Sciatic nerve (tissue), 2 donors: ENCODE measurements around the gene TEP1. TPM values are rescaled to one million over a fixed set of nuclear protein-coding genes. Genes with fewer than 3 reads are reported as not detected.
"Not testable (repeated sequence)": the region's sequence is repeated elsewhere in the genome, so short reads cannot be mapped to it uniquely, and the experiment has no call there.

ENCODE experiments used
- ATAC-seq: fragments of 200-7000 bp; cut with Tn5 transposase; one replicate; pipeline ENCODE4 v1.9.1; 2020; ENCODE audit warnings: mild to moderate bottlenecking, moderate library complexity
- DNase-seq: peaks from one replicate; pipeline ENCODE4 v3.0.0-alpha.2; 2020; ENCODE audit warnings: low spot score
- intact Hi-C: fragments of 100-400 bp; cut with DNase I; formaldehyde crosslinking; loops from one replicate; pipeline ENCODE4 v1.14.2; 2022
- total RNA-seq: library from RNA; stranded (reverse); fragmentation: NEBNext Ultra II Directional; extraction: Animal tissue kit (Norgen Biotek cat#: 25700); gene quantifications from one replicate; pipeline ENCODE4 v1.2.1, GENCODE V29; 2021
- donor health status: DM: no; HTN: no; CAD: no.
- donor health status: DM: no; HTN: no; CAD: no.

The TEP1 gene
- total RNA-seq, 1 donor from 2014 or later = 44.7 TPM

- intact Hi-C loops = no loop called here
- DNase-seq (no peak), ATAC-seq (no peak)
Measured at GRCh38 chr14:20400965-20401593, 12.2 kb downstream of the TEP1 start.

GRCh38 chr14:20400589-20400964, 12.7 kb downstream of the TEP1 start:
- no peak for ATAC-seq
- no peak for DNase-seq
- intact Hi-C loops = no loop called here

- ATAC-seq (no peak), DNase-seq (no peak)
- intact Hi-C loops = no loop called here
Measured at GRCh38 chr14:20397511-20397910, 15.8 kb downstream of the TEP1 start.

DNA sequence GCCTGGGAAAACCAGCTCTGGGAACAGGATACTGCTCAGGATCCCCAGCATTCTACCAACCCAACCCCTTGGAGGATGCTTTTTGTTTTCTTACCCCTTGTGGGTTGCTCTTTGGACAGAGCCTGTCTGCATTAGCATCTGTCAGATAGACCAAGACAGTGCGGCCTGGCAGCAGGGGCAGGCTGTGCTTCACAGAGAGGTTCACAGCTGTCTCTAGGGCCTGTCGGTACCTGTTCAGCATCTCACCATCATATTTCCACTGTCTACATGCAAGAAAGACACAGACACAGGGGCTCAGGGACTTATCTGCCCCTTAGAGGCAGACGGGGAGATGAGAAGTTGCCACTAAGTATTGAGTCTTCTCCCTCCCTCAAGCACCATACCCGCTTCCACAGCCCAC, 21.8 kb downstream of the TEP1 start:
- intact Hi-C loops = no loop called here
- ATAC-seq (no peak), DNase-seq (no peak)

GRCh38 chr14:20388159-20388558, 25.1 kb downstream of the TEP1 start:
- no peak for DNase-seq
- intact Hi-C loops = no loop called here

DNA sequence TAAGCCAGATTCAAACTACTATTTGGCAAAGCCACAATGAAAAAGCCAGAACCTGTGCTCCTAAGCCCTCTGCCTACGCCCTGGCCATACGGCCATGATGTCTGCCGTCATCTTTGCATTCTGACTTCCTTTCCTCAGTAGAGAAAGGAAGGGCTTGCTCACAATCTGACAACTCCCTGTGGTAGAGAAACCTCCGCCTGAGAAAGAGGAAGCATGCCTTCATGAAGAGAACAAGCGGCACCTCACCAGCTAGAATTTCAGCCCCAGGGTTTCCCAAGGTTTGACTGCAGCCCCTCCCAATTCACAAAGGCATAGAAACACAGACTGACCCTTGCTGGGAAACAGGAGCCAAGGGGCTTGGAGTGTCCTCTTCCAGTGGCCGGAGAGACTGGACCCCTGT, 25.7 kb downstream of the TEP1 start:
- DNase-seq (no peak), ATAC-seq (no peak)
- intact Hi-C loops = no loop called here

More at GRCh38 chr14:20388159-20388558, 25.1 kb downstream of the TEP1 start:
- no peak for ATAC-seq

DNA sequence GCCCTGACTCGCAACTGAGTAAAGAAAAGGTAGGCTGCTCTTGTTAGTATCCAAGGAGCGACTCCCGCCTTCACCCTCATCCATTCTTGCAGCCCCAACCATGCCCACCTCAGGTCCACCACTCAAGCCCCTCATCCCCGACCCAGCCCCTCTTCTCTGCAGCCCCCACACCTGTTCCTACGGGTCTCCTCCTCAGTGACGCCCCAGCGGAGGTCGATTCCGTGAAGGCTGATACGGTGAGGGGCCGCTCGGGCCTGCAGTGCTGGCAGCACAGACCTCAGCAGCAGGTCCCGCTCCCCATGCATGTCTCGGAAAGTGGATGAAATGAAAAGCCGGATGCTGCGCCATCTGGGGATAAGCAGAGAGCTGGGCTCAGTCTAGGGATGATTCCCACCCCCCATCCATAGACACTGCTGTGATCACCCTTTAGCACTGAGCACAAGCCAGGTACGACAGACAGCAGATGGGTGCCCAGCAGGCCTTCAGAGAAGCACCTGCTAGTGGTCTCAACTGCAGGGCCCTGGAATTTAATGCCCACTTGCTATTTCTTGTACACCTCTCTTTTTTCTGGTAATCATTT, 26.9 kb downstream of the TEP1 start:
- no peak for ATAC-seq
- intact Hi-C loops = no loop called here
- no peak for DNase-seq

DNA sequence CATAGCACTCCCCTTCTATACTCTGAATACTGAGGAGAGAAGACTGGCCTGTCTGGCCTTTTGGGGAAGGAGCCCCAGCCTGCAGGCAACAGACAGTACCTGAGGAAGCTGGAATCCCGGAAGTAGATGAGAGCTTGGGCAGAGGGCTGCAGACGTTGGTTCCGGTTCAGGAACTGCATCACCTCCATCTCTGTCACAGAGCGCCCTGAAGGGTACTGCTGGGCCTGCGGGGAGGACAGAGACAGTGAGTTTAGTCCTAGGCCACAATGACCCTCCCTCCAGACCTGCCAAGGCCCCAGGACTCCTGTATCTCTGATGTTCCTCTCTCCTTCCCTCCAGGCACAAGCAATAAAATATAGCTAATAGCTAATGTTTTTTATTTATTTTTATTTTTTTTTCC, 28.4 kb downstream of the TEP1 start:
- ATAC-seq = no peak
- DNase-seq = no peak
- intact Hi-C loops = no loop called here

DNA sequence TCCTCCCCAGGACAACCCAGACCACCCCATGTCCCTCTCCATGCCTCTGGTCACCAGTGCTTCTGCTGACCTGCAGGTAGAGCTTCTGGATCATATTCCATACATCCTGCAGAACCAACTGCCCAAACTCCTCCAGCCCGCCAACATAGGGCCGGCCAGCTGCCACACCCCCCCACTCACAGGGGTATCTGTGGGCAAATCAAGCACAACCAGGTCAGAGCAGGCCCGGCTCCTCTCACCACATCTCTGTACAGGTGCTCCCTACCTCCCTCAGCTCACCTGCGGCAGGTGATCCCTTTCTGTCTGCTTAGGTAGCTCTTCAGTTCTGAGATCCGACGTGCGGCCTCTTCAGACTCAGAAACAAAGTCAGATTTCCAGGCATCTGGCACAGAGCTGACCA, 29.0 kb downstream of the TEP1 start:
- DNase-seq (no peak), ATAC-seq (no peak)
- intact Hi-C loops = no loop called here

GRCh38 chr14:20383636-20384035, 29.7 kb downstream of the TEP1 start:
- intact Hi-C loops = no loop called here
- ATAC-seq (no peak), DNase-seq (no peak)

DNA sequence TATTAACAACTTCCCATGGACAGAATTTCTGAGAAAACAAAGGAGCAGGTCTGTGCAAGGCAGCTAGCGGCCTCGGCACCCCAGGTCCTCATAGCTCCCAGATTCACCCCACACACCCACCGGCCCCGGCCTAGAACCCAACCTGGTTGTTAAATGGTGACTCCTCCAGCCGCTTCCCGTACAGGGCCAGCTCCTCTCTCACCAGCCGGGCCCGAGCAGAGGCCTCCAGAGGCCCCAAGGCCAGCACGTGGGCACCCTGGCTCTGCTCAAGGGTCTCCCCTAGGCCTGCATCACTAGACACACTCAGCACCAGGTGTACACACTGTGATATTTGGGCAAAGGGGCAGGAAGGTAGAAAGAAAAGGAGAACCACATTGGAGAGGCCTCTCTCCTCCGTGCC, 30.3 kb downstream of the TEP1 start:
- ATAC-seq = no peak
- intact Hi-C loops = no loop called here
- DNase-seq = no peak

GRCh38 chr14:20382526-20382925, 30.8 kb downstream of the TEP1 start:
- intact Hi-C loops = no loop called here
- ATAC-seq (no peak), DNase-seq (no peak)

DNA sequence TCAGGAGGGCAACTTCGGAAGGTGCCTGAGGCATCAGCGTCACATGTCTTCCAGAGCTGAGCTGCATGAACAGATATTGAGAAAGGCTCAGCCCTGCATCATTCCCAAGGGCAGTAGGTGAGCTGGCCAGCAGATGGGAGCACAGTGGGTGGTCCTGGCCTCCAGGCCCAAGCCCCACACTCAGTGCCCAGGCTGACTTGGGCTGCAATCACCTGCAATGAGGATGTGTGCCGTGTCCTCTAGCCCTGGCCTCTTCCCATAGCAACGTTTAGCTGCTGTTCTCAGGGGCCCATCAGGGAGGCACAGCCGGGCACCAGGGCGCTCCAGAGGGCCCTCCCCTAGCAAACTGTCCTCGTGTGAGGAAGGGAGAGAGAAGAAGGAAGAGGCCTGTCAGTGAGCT, 32.0 kb downstream of the TEP1 start:
- intact Hi-C loops = no loop called here
- DNase-seq (no peak), ATAC-seq (no peak)

- ATAC-seq = no peak
- intact Hi-C loops = no loop called here
Measured at GRCh38 chr14:20380681-20381080, 32.6 kb downstream of the TEP1 start.

GRCh38 chr14:20379743-20380142, 33.6 kb downstream of the TEP1 start:
- no peak for ATAC-seq
- intact Hi-C loops = no loop called here
- no peak for DNase-seq

More at GRCh38 chr14:20380681-20381080, 32.6 kb downstream of the TEP1 start:
- no peak for DNase-seq

GRCh38 chr14:20377171-20377570, 36.1 kb downstream of the TEP1 start:
- no peak for DNase-seq
- intact Hi-C loops = no loop called here
- no peak for ATAC-seq

DNA sequence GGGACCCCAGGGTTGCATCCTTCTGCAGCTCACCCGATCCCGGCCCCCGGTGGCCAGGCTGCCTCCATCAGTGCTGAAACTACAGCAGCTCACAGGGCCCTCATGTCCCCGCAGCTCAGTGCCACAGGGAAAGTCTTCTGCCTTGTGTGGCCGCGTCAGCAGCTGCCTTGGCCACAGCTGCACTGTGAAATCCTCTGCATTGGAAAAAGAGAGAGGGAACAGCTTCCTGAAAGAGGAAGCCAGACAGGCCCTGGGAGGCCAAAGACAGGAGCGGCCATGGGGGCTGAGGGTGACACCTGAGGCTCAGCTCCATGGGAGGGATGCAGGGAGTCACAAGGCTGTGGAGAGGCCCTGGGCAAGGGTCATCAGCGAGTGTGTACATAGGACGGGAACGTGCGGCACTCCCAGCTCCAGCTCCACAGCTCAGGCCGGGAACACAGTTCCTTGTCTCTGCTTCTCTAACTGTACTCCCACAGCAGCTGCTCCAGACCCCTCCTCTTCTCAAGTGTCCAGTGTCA, 37.2 kb downstream of the TEP1 start:
- intact Hi-C loops = no loop called here
- DNase-seq (no peak), ATAC-seq (no peak)

GRCh38 chr14:20375471-20375870, 37.8 kb downstream of the TEP1 start:
- DNase-seq (no peak), ATAC-seq (no peak)
- intact Hi-C loops = no loop called here

DNA sequence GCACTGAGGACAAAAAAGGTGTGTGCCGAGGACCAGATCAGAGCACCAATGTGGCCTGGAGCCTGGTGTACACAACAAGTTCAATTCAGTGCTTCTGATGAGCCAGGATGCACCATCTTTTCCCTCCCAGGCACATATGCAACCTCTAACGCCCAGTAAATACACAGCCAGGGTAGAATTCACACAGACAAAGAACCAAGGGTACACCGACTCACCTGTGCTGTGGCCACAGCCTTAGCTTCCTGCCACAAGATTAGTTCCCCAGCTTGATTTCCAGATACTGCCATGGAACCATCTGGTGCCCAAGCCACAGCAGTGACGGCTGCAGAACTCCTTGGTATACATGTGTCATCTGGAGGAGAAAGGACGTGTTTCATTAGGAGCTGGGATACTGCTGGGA, 40.5 kb downstream of the TEP1 start:
- ATAC-seq (no peak), DNase-seq (no peak)
- intact Hi-C loops = no loop called here

- no peak for DNase-seq
- no peak for ATAC-seq
- intact Hi-C loops = no loop called here
Measured at GRCh38 chr14:20365928-20366327, 47.4 kb downstream of the TEP1 start.

- DNase-seq, intact Hi-C loops, ATAC-seq: not testable (repeated sequence)
Measured at GRCh38 chr14:20358474-20358873, 54.8 kb downstream of the TEP1 start.
